LHCN-M2 (cell line): ENCODE measurements around the gene CRYL1. TPM values are rescaled to one million over a fixed set of nuclear protein-coding genes. Genes with fewer than 3 reads are reported as not detected.

ENCODE experiments used
- DNase-seq: peaks from one replicate; pipeline ENCODE4 v3.0.0-alpha.2; 2012; ENCODE audit warnings: low read depth
- polyA plus RNA-seq: library from polyadenylated mRNA; unstranded; fragments of >200 nt; gene quantifications from one replicate; pipeline ENCODE4 v1.2.1, GENCODE V29; 2012; ENCODE audit warnings: missing spikeins
- total RNA-seq: library from RNA; depleted of rRNA; stranded (reverse); fragments of >200 nt; gene quantifications from 2 replicates; pipeline ENCODE4 v1.2.3, GENCODE V29; 2014; rRNA removed

Gene CRYL1
- 11.5 and 13.0 TPM in 2 replicates for total RNA-seq
- 12.1 TPM for polyA plus RNA-seq

GRCh38 chr13:20525601-20526544 is at the start of gene CRYL1:
Gene CRYL1, minus strand, starts transcription at chr13:20525857. Its CDS starts 63 bp downstream, at chr13:20525794.
- DNase-seq: peak; percentile 69

GRCh38 chr13:20573636-20574035 is 48.0 kb upstream of the CRYL1 start:
- DNase-seq: no peak

- DNase-seq: no peak
Measured at GRCh38 chr13:20573186-20573585, 47.5 kb upstream of the CRYL1 start.

DNA sequence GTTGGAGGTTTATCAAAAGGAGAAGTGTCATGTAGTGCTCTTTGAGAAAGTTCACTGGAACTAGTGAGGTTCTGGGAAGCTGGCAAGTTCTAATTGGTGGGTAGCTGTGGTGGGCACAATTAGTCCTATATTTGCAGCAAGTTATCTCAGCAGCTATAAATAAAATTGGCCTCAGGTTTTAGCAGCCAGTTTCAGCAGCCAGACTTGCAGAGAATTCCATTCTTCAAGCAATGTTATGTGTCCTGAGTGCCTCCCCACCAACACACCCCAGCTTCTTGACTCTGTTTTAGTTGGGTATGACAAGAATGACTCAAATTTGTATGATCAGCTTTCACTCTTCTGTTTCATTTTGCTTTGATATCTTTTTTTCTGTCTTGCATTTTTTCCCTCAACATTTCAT is 46.0 kb upstream of the CRYL1 start:
- DNase-seq: no peak

DNA sequence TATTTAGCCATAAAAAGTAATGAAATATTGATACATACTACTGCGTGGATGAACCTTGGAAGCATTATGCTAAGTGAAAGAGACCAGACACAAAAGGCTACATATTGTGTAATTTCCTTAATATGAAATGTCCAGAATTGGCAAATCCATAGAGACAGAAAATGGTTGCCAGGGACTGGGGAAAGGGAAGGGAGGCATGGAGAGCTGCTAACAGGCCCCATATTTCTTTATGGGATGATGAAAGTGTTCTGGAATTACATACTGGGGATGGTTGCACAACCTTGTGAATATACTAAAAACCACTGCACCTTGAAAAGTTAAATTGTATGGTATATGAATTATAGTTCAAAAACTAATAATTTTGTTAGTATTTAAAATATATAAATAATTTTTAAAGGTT is 44.9 kb upstream of the CRYL1 start:
- DNase-seq: no peak

- no peak for DNase-seq
Measured at GRCh38 chr13:20567881-20568528, 42.3 kb upstream of the CRYL1 start.

GRCh38 chr13:20566898-20567874 is 41.5 kb upstream of the CRYL1 start, which contains the start of gene IFT88:
Gene IFT88, plus strand, starts transcription at chr13:20567157. Its CDS starts 7,229 bp downstream, at chr13:20574386.
- peak; percentile 87 for DNase-seq

DNA sequence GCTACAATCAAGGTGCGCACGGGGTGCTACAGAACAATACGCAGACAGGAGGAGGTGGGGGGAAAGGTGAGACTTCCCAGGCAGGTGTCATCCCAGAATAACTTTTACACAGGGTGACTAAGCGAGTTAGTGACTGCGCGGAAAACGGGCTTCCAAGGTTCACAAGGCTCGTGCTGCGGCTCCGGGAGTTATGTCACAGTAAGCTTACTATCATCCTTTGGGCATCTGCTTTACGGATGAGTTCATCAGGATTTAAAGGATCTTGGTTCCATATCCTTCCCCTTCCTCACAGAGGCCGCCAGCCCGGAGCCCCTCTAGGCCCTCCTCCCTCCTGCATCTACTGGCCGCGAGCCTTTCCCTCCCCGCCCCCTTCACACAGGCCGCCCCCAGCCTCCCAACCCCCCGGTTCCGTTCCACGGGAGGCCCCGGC is 40.8 kb upstream of the CRYL1 start:
- DNase-seq: peak; percentile 66

DNA sequence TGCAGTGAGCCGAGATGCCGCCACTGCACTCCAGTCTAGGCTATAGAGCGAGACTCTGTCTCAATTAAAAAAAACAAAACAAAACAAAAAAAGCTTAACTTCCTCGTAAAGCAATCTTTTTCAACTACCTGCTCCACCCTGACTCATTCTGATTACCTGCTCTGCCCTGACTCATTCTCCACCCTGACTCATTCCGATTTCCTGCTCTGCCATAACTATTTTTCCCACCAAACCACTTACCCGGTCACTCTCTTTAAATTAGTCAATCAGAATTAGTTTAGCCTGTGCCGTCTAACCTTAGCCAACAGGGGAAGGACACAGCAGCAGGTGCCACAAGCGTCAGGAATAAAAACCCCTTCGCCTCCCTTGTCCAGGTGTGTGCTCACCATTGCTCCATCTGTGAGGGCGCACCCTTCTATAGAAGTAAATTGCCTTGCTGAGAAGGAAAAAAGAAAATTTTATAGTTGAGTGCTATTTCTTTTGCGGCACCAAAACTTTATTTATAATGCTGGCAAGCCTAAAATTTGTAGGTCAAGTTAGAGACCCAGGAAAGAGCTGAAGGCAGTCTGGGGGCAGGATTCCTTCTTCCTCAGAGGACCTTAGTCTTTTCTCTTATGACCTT is 39.6 kb upstream of the CRYL1 start:
- no peak for DNase-seq

- DNase-seq: no peak
Measured at GRCh38 chr13:20561741-20562140, 36.1 kb upstream of the CRYL1 start.

DNA sequence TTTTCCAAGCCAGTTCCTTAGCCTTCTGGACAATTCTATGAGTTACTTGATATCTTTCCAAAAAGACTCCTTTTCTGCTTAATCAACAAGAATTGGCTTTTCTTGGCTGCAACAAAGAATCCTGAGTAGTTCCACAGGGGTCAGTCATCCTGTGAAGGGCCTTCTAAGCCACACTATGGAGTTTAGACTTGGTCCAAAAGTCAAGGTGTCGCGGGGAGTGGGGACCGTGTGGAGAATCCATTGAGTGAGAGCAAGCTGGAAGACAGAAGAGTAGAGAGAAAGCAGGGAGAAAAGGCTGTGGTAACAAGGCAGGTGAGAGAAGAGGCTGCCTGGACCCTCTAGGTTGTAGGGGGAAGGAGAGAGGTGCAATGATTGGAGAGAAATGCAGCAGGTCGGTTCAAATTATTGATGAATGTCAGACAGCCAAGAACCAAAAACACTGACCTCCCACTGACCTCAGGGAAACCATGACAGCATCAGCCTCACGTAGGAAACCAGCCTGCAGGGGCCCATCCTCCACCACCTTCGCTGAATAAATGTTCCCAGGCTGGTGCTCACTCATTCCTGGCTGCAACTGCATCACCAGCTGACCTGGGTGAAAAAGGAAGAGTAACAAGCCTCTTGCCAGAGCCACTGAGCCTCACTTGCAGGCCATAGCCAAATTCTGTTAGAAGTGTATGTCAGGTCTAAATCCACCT is 34.2 kb upstream of the CRYL1 start:
- no peak for DNase-seq

DNA sequence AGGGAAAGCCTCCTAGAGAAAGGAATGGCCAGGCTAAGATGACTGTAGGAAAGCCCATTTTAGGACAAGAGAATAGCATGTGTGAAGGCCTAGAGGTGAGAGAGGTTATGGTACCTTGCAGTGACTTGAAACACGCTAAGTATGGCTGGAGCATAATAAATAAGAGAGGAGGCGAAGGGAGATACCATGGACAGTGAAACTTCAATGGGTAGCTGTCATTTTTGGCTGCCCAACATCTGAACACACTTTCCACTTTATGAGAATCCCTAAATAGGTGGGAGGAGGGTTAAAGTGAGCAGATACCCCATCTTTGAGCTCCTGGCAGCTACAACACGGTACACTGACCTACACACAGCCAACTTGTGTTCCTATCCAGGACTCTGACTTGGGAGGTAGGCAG is 33.3 kb upstream of the CRYL1 start:
- DNase-seq: no peak

DNA sequence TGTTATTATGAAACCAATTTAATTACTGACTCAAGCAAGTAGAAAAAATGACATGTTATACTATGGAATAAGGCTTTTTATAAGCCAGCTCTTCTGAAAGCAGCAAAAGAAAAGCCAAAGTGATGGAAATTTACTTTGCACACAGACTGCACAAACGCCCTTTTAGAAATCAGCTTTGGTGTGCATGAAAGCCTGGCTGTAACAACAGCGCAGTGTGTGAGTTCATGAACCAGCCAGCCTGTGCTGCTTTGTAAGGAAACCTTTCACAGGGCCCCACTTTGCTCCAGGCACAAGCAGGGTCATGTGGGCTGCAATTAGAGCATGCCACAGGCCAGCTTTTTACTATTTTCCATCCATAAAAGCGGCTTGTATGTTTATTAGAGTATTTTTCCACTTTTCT is 27.7 kb upstream of the CRYL1 start:
- DNase-seq: no peak

DNA sequence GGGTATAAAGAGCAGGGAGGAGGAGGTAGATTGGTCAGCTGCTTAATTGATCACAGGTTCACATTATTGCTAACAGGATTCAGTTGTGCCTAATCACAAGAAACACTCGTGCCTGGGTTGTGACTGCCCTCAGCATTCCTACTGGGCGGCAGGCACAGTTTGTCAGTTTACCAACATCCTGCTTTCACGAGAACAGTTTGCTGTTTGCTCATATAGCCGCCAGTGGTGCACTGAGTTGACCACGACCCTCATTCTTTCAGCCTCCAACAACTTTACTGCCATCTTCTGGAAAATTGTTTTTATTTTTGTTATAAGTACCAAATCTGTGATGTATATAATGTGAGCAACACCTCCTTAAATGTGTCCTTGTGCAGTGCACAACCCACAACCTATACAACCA is 25.1 kb upstream of the CRYL1 start:
- DNase-seq: peak; percentile 24

GRCh38 chr13:20547479-20547908 is 21.8 kb upstream of the CRYL1 start:
- DNase-seq: no peak

- no peak for DNase-seq
Measured at GRCh38 chr13:20546556-20546955, 20.9 kb upstream of the CRYL1 start.

DNA sequence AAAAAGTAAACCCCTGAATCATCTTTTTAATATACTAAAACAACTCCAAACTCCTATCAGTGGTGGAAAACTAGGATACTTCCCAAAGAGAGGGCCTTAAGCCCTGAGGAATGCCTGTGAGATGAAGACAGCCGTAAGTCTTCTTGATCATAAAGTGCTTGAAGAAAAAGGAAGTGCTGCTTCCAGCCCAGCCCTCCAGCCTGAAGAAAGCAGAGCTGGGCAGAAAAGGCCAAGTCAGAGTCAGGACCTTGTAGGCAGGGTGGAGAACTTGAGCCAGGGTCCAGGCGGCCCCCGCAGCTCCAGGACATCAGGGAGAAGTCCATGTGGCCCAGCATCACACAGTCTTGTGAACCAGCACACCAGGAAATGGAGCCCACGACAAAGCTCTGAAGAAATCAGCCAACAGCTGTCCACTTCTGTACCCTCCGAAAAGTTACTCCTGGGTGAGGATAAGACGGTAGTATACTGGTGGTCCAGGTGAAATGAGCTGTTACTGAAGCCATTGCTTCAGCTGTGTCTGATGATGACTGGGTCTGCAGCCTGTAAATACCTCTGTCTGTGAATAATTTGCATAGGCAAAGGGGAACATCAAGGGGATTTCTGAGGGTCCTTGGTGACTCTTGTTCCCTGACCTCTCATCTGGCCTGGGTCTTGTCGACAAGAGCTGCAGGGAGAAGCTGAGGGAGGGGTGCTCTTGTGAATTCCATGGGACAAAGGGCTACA is 18.7 kb upstream of the CRYL1 start:
- no peak for DNase-seq

DNA sequence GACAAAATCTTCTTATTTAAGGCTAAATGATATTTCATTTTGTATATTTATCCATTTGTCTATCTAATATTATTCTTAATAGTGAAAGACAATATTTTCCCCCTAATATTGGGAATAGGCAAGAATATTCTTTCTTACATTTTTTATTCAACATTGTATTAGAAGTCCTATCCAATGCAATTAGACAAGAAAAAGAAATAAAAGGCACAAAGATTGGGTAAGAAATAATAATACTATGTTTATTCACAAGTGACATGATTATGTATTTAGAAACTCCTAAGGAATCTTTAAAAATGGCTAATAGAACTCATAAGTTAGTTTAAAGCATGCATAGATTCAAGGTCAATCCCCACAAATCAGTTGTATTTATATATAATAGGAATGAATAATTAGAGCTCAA is 11.3 kb upstream of the CRYL1 start:
- DNase-seq: no peak

DNA sequence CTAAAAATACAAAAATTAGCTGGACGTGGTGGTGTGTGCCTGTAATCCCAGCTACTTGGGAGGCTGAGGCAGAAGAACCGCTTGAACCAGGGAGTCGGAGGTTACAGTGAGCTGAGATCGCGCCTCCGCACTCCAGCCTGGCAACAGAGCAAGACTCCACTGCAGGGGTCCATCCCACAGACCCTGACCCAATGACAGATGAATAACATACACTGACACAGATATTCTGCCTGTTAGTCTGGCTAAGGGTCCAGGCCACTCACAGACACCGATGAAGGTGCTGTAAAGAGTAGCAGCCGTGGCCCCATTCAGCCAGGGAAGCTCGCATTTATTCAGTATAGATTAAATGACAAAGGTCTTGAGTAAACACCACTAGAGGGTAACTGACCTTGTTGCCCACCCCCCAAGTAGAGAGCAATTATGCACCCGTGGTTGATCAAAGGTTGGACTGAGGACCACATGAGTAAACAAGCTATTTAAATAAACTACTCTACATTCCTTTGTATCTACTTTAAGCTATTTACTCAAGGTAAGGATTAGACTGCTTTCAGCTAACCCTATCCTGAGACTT is 8.5 kb upstream of the CRYL1 start:
- no peak for DNase-seq
